Activated CD4-positive, alpha-beta T cell treated with anti-CD3 and anti-CD28 coated beads for 4 hours (primary cell): ENCODE results near the gene CNTN2.

Experiments
- DNase-seq, 2 donors: peaks; one replicate each; pipeline ENCODE4 v3.0.0-alpha.2; 2020

Gene CNTN2, protein sequence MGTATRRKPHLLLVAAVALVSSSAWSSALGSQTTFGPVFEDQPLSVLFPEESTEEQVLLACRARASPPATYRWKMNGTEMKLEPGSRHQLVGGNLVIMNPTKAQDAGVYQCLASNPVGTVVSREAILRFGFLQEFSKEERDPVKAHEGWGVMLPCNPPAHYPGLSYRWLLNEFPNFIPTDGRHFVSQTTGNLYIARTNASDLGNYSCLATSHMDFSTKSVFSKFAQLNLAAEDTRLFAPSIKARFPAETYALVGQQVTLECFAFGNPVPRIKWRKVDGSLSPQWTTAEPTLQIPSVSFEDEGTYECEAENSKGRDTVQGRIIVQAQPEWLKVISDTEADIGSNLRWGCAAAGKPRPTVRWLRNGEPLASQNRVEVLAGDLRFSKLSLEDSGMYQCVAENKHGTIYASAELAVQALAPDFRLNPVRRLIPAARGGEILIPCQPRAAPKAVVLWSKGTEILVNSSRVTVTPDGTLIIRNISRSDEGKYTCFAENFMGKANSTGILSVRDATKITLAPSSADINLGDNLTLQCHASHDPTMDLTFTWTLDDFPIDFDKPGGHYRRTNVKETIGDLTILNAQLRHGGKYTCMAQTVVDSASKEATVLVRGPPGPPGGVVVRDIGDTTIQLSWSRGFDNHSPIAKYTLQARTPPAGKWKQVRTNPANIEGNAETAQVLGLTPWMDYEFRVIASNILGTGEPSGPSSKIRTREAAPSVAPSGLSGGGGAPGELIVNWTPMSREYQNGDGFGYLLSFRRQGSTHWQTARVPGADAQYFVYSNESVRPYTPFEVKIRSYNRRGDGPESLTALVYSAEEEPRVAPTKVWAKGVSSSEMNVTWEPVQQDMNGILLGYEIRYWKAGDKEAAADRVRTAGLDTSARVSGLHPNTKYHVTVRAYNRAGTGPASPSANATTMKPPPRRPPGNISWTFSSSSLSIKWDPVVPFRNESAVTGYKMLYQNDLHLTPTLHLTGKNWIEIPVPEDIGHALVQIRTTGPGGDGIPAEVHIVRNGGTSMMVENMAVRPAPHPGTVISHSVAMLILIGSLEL

GRCh38 chr1:205042911-205043806 lies at the start of gene CNTN2:
CNTN2 (plus strand) TSS chr1:205043212; CDS start chr1:205053186, 9,974 bp downstream.
- DNase-seq = no peak

GRCh38 chr1:204994086-204994862 lies 48.7 kb upstream of the CNTN2 start:
- no peak for DNase-seq

DNA sequence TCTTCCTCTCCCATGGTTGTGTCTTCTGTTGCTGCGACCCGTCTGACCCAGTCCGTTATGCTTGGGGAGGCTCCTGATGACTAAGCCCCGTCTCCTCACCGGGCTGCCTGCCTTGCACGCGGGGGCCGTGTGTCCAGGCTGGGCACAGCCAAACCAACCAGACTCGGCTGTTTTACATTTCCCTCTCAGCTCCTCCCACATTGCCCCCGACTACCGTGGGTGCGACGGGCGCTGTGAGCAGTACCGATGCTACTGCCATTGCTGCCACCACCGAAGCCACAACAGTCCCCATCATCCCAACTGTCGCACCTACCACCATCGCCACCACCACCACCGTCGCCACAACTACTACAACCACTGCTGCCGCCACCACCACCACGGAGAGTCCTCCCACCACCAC lies 46.0 kb upstream of the CNTN2 start:
- DNase-seq = no peak

DNA sequence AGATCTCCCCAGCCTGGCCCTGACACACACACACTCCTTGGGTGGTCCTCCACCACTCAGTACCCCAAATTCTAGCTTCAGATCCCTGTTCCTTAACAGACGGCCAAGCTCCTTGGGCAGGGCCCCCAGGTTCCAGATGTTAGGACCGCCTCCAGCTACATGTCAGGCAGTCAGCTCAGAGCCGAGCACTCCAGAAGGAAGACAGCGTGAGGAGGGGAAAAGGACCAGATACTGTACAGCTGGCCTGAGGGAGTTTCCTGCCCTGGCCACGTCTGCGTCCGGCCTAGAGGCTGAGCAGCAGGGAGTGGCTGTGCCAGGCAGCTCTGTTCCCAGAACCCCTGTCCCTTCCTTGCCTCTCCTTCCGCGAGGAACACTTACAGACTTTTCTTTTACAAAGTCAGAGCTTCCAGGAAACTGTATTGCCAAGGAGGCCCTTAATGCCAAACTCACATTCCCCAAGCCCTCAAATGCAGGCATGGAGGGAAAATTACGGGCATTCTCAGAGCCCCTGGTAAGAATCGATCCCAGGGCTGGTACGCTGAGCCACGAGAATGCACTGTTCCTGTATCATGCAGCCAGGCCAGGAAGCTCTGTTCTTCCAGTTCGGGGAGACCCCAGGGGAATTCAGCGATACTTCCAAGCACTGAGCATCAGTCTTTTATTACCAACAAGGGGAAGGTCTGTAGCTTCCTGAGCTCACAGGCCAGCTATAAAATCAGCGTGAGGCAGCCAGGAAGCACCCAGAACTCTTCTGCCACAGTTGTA lies 45.2 kb upstream of the CNTN2 start:
- no peak for DNase-seq

DNA sequence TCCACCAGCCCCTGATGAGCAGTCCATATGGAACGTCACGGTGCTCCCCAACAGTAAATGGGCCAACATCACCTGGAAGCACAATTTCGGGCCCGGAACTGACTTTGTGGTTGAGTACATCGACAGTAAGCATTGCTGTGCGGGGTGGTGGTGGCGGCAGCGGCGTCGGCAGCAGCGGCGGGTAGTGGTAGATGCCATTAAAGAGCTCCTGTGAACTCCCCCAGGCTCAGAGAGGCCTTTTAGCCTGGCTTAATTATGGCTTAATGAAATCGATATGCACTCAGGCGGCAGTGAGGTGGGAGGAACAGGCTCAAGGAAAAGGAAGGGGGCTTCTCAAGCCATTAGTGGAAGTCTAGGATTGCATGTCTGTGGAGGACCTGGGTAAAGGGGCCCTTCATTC lies 41.9 kb upstream of the CNTN2 start:
- no peak for DNase-seq

- no peak for DNase-seq
These were observed 40.3 kb upstream of the CNTN2 start for GRCh38 chr1:205002705-205003104.

GRCh38 chr1:205003358-205004131 lies 39.5 kb upstream of the CNTN2 start:
- DNase-seq = no peak

- DNase-seq = no peak
These were observed 38.7 kb upstream of the CNTN2 start for GRCh38 chr1:205004351-205004750.

DNA sequence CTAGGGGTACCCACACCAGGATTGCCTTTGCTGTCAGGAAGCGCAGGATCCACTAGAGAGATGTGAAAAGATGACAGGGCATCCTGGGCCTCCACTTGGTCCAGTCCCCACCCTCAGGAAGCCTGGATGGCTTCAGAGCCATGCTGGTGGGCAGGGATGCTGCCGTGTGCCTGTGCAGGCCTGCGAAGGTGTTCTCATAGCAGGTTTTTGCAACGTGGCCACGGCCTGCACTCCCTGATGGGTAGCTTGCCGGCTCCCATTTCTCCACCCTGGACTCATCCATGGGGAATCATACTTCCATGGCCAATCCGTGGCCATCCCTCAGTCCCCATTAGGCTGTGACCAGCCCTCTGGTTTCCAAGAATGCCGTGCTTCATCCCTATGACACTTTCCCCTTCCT lies 34.1 kb upstream of the CNTN2 start:
- DNase-seq = no peak

DNA sequence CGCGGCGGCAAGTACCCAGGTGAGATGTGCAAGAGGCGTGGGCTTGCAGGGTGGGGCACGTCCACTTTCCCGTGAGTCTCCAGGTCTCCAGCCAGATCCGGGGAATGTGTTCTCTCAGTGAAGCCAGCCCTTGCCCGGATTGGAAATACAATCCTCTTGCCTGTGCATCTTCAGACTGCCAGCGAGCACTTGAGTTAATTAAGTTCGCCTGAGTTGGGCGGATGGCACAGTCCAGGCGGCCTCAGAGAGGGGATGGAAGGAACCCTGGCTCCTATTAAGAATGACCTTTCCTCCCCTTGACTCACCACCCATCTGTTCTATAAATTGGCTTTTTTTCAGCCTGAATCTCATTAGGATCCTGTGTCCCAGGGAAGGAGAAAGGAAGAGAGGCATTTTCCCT lies 33.3 kb upstream of the CNTN2 start:
- no peak for DNase-seq

- DNase-seq = no peak
These were observed 30.4 kb upstream of the CNTN2 start for GRCh38 chr1:205012391-205013140.

- DNase-seq = no peak
These were observed 29.2 kb upstream of the CNTN2 start for GRCh38 chr1:205013683-205014367.

DNA sequence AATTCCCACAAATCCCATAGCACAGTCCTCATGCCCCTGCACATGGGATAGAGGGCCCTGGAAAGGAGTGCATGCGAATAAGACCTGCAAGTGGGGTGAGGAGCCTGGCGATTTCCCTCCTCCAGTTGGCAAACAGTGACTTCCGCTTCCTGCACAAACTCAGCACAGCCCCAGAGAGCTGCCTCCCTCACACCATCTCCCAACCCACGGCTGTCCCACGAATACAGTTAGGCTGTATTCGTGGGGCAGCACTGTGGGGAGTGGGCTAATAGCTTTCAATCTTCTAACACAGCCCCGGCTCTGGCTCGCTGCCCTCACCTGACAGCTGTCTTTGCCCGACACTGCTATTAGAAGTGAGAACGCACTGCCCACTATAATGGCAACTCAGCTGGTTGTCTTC lies 28.2 kb upstream of the CNTN2 start:
- DNase-seq = no peak

DNA sequence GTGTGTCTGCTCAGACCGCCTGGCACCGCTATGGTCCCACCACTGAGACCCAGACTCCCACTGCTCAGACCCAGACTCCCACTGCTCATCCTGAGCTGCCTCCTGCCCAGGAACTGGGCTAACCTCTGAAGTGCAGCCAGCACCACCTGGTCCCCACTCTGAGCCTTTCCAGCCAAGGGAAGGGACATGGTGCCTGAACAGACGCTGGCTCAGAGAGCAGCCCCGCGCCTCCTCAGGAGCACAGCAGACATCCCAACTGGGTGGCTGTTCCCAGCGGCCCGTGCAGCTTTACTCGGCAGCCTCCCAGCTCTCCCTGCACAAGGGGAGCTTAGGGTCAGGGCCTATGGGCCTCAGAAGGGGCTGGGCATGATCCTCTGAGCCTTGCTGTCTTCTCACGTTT lies 27.8 kb upstream of the CNTN2 start:
- DNase-seq = no peak

- no peak for DNase-seq
These were observed 26.9 kb upstream of the CNTN2 start for GRCh38 chr1:205016075-205016474.

- DNase-seq = no peak
These were observed 26.4 kb upstream of the CNTN2 start for GRCh38 chr1:205016584-205016983.

- no peak for DNase-seq
These were observed 26.0 kb upstream of the CNTN2 start for GRCh38 chr1:205017001-205017400.

- no peak for DNase-seq
These were observed 25.2 kb upstream of the CNTN2 start for GRCh38 chr1:205017766-205018165.

DNA sequence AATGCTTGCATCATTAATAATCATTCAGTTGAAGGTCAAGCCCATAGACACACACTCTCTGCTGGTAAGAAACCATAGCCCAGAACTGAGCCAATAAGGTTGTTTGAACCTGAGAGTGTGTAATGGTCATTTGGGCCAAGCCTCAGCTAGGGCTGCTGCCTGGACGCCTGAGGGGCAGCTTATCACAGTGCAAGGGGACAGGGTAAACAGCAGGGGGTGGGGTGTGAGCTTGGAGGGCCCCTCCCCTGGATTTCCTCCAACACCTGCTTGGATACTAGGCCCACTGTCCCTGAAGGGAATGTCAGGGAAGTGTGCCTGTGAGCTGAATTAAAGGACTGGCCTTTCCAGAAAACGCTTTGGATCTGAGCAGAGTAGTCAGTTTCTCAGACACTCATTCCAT lies 24.6 kb upstream of the CNTN2 start:
- DNase-seq = no peak
